ENCODE measurements around the gene PIP4K2A.

Gene PIP4K2A

GRCh38 chr10:22740180-22740579 is 25.8 kb upstream of the PIP4K2A start:
- Histone ChIP-seq H3K9ac (ENCODE audit: low read depth, low read length) (no peak overlapping the region), H3K9me3 (ENCODE audit: insufficient read depth, low read depth, low read length) (no peaks in the 10 kb centered on the region), H3K4me3 (ENCODE audit: low read length) (no peak overlapping the region), H3K36me3 (ENCODE audit: insufficient read depth, low read length) (no peaks in the 10 kb centered on the region), H3K27me3 (ENCODE audit: insufficient read depth, low read length) (no peaks in the 10 kb centered on the region), H3K4me1 (ENCODE audit: insufficient read depth, low read length) (no peaks in the 10 kb centered on the region), H3K27ac (ENCODE audit: low read depth, low read length) (no peak overlapping the region)
- WGBS, result 96% methylated on average over 2 of the region's 2 CpGs

GRCh38 chr10:22737587-22737986 is 23.2 kb upstream of the PIP4K2A start:
- no peak overlapping the region for H3K27ac ChIP-seq (ENCODE audit: low read depth, low read length)
- WGBS, result 77% methylated on average over 1 of the region's 1 CpG
- no peaks in the 10 kb centered on the region for H3K27me3 ChIP-seq (ENCODE audit: insufficient read depth, low read length)
- H3K9ac ChIP-seq (ENCODE audit: low read depth, low read length), result no peak overlapping the region
- no peaks in the 10 kb centered on the region for H3K36me3 ChIP-seq (ENCODE audit: insufficient read depth, low read length)
- no peak overlapping the region for H3K4me3 ChIP-seq (ENCODE audit: low read length)
- H3K4me1 ChIP-seq (ENCODE audit: insufficient read depth, low read length), result no peaks in the 10 kb centered on the region
- no peaks in the 10 kb centered on the region for H3K9me3 ChIP-seq (ENCODE audit: insufficient read depth, low read depth, low read length)

GRCh38 chr10:22736134-22736533 is 21.8 kb upstream of the PIP4K2A start:
- H3K9ac ChIP-seq (ENCODE audit: low read depth, low read length), result no peak overlapping the region

GRCh38 chr10:22733992-22734391 is 19.6 kb upstream of the PIP4K2A start:
- Histone ChIP-seq H3K4me3 (ENCODE audit: low read length) (no peak overlapping the region), H3K9me3 (ENCODE audit: insufficient read depth, low read depth, low read length) (no peaks in the 10 kb centered on the region), H3K27ac (ENCODE audit: low read depth, low read length) (no peak overlapping the region), H3K36me3 (ENCODE audit: insufficient read depth, low read length) (no peaks in the 10 kb centered on the region), H3K27me3 (ENCODE audit: insufficient read depth, low read length) (no peaks in the 10 kb centered on the region), H3K9ac (ENCODE audit: low read depth, low read length) (no peak overlapping the region), H3K4me1 (ENCODE audit: insufficient read depth, low read length) (no peaks in the 10 kb centered on the region)
- WGBS, result 88% methylated on average over 2 of the region's 3 CpGs

More at GRCh38 chr10:22736134-22736533, 21.8 kb upstream of the PIP4K2A start:
- no peaks in the 10 kb centered on the region for H3K9me3 ChIP-seq (ENCODE audit: insufficient read depth, low read depth, low read length)
- no peak overlapping the region for H3K4me3 ChIP-seq (ENCODE audit: low read length)
- no peak overlapping the region for H3K27ac ChIP-seq (ENCODE audit: low read depth, low read length)
- no peaks in the 10 kb centered on the region for H3K4me1 ChIP-seq (ENCODE audit: insufficient read depth, low read length)
- no peaks in the 10 kb centered on the region for H3K27me3 ChIP-seq (ENCODE audit: insufficient read depth, low read length)
- H3K36me3 ChIP-seq (ENCODE audit: insufficient read depth, low read length), result no peaks in the 10 kb centered on the region

- WGBS, result 92% methylated on average over 3 of the region's 3 CpGs
- H3K27me3 ChIP-seq (ENCODE audit: insufficient read depth, low read length), result no peaks in the 10 kb centered on the region
- H3K4me3 ChIP-seq (ENCODE audit: low read length), result no peak overlapping the region
- H3K36me3 ChIP-seq (ENCODE audit: insufficient read depth, low read length), result no peaks in the 10 kb centered on the region
- H3K27ac ChIP-seq (ENCODE audit: low read depth, low read length), result no peak overlapping the region
- H3K4me1 ChIP-seq (ENCODE audit: insufficient read depth, low read length), result 0 out of 2 replicates have a peak, but pooled peaks cover 1% of the 10 kb centered on the region
- H3K9me3 ChIP-seq (ENCODE audit: insufficient read depth, low read depth, low read length), result no peaks in the 10 kb centered on the region
- H3K9ac ChIP-seq (ENCODE audit: low read depth, low read length), result no peak overlapping the region
These were observed 13.3 kb upstream of the PIP4K2A start for GRCh38 chr10:22727663-22728062.

GRCh38 chr10:22727112-22727511 is 12.7 kb upstream of the PIP4K2A start:
- H3K27ac ChIP-seq (ENCODE audit: low read depth, low read length), result no peak overlapping the region
- no peak overlapping the region for H3K4me3 ChIP-seq (ENCODE audit: low read length)
- WGBS, result 74% methylated on average over 2 of the region's 2 CpGs
- H3K9me3 ChIP-seq (ENCODE audit: insufficient read depth, low read depth, low read length), result no peaks in the 10 kb centered on the region
- 0 out of 2 replicates have a peak, but pooled peaks cover 3% of the 10 kb centered on the region for H3K4me1 ChIP-seq (ENCODE audit: insufficient read depth, low read length)
- H3K9ac ChIP-seq (ENCODE audit: low read depth, low read length), result no peak overlapping the region
- H3K36me3 ChIP-seq (ENCODE audit: insufficient read depth, low read length), result no peaks in the 10 kb centered on the region
- H3K27me3 ChIP-seq (ENCODE audit: insufficient read depth, low read length), result no peaks in the 10 kb centered on the region

GRCh38 chr10:22724773-22725172 is 10.4 kb upstream of the PIP4K2A start:
- no peaks in the 10 kb centered on the region for H3K27me3 ChIP-seq (ENCODE audit: insufficient read depth, low read length)
- no peak overlapping the region for H3K4me3 ChIP-seq (ENCODE audit: low read length)
- no peak overlapping the region for H3K27ac ChIP-seq (ENCODE audit: low read depth, low read length)
- H3K36me3 ChIP-seq (ENCODE audit: insufficient read depth, low read length), result no peaks in the 10 kb centered on the region
- 90% methylated on average over 3 of the region's 3 CpGs for WGBS
- no peaks in the 10 kb centered on the region for H3K9me3 ChIP-seq (ENCODE audit: insufficient read depth, low read depth, low read length)
- 0 out of 2 replicates have a peak, but pooled peaks cover 3% of the 10 kb centered on the region for H3K4me1 ChIP-seq (ENCODE audit: insufficient read depth, low read length)
- H3K9ac ChIP-seq (ENCODE audit: low read depth, low read length), result no peak overlapping the region

GRCh38 chr10:22723783-22724182 is 9.4 kb upstream of the PIP4K2A start:
- WGBS, result 94% methylated on average over 6 of the region's 6 CpGs
- no peaks in the 10 kb centered on the region for H3K36me3 ChIP-seq (ENCODE audit: insufficient read depth, low read length)

GRCh38 chr10:22723343-22723779 is 9.0 kb upstream of the PIP4K2A start:
- no peaks in the 10 kb centered on the region for H3K36me3 ChIP-seq (ENCODE audit: insufficient read depth, low read length)
- H3K9ac ChIP-seq (ENCODE audit: low read depth, low read length), result no peak overlapping the region
- WGBS, result 95% methylated on average over 5 of the region's 5 CpGs
- H3K27ac ChIP-seq (ENCODE audit: low read depth, low read length), result no peak overlapping the region
- 0 out of 2 replicates have a peak, but pooled peaks cover 3% of the 10 kb centered on the region for H3K4me1 ChIP-seq (ENCODE audit: insufficient read depth, low read length)
- H3K4me3 ChIP-seq (ENCODE audit: low read length), result no peak overlapping the region
- H3K27me3 ChIP-seq (ENCODE audit: insufficient read depth, low read length), result no peaks in the 10 kb centered on the region
- H3K9me3 ChIP-seq (ENCODE audit: insufficient read depth, low read depth, low read length), result no peaks in the 10 kb centered on the region

More at GRCh38 chr10:22723783-22724182, 9.4 kb upstream of the PIP4K2A start:
- Histone ChIP-seq H3K4me1 (ENCODE audit: insufficient read depth, low read length) (0 out of 2 replicates have a peak, but pooled peaks cover 3% of the 10 kb centered on the region), H3K4me3 (ENCODE audit: low read length) (no peak overlapping the region), H3K9me3 (ENCODE audit: insufficient read depth, low read depth, low read length) (no peaks in the 10 kb centered on the region), H3K27ac (ENCODE audit: low read depth, low read length) (no peak overlapping the region), H3K27me3 (ENCODE audit: insufficient read depth, low read length) (no peaks in the 10 kb centered on the region), H3K9ac (ENCODE audit: low read depth, low read length) (no peak overlapping the region)

GRCh38 chr10:22722626-22723169 is 8.3 kb upstream of the PIP4K2A start:
- Histone ChIP-seq H3K4me3 (ENCODE audit: low read length) (no peak overlapping the region), H3K4me1 (ENCODE audit: insufficient read depth, low read length) (0 out of 2 replicates have a peak, but pooled peaks cover 3% of the 10 kb centered on the region), H3K27me3 (ENCODE audit: insufficient read depth, low read length) (no peaks in the 10 kb centered on the region), H3K9me3 (ENCODE audit: insufficient read depth, low read depth, low read length) (no peaks in the 10 kb centered on the region), H3K36me3 (ENCODE audit: insufficient read depth, low read length) (no peaks in the 10 kb centered on the region), H3K27ac (ENCODE audit: low read depth, low read length) (no peak overlapping the region), H3K9ac (ENCODE audit: low read depth, low read length) (no peak overlapping the region)
- 82% methylated on average over 4 of the region's 4 CpGs for WGBS

- Histone ChIP-seq H3K4me1 (ENCODE audit: insufficient read depth, low read length) (0 out of 2 replicates have a peak, but pooled peaks cover 3% of the 10 kb centered on the region), H3K4me3 (ENCODE audit: low read length) (no peak overlapping the region), H3K9ac (ENCODE audit: low read depth, low read length) (no peak overlapping the region), H3K36me3 (ENCODE audit: insufficient read depth, low read length) (no peaks in the 10 kb centered on the region), H3K9me3 (ENCODE audit: insufficient read depth, low read depth, low read length) (no peaks in the 10 kb centered on the region), H3K27me3 (ENCODE audit: insufficient read depth, low read length) (peaks cover under 1% of the 10 kb centered on the region; the same call in 1 of the 2 replicates), H3K27ac (ENCODE audit: low read depth, low read length) (no peak overlapping the region)
- 95% methylated on average over 1 of the region's 3 CpGs for WGBS
These were observed 6.3 kb upstream of the PIP4K2A start for GRCh38 chr10:22720667-22721066.
